22Rv1 (cell line): ENCODE measurements around the gene SIGLEC7.

Experiments
- H3K27ac ChIP-seq: fragments of 450-650 bp; 2 replicates; pipeline ENCODE4 v1.5.1; 2017
- ZFX ChIP-seq: fragments of 450-650 bp; IDR thresholded peaks from 2 replicates; pipeline ENCODE4 v1.6.1; 2017; ENCODE audit warnings: antibody characterized with exemption, borderline replicate concordance
- TF ChIP-seq, protein P1 (sequence below): fragments of 450-650 bp; IDR thresholded peaks from 2 replicates; pipeline ENCODE4 v1.5.1; 2017; ENCODE audit warnings: mild to moderate bottlenecking

SIGLEC7 gene

DNA sequence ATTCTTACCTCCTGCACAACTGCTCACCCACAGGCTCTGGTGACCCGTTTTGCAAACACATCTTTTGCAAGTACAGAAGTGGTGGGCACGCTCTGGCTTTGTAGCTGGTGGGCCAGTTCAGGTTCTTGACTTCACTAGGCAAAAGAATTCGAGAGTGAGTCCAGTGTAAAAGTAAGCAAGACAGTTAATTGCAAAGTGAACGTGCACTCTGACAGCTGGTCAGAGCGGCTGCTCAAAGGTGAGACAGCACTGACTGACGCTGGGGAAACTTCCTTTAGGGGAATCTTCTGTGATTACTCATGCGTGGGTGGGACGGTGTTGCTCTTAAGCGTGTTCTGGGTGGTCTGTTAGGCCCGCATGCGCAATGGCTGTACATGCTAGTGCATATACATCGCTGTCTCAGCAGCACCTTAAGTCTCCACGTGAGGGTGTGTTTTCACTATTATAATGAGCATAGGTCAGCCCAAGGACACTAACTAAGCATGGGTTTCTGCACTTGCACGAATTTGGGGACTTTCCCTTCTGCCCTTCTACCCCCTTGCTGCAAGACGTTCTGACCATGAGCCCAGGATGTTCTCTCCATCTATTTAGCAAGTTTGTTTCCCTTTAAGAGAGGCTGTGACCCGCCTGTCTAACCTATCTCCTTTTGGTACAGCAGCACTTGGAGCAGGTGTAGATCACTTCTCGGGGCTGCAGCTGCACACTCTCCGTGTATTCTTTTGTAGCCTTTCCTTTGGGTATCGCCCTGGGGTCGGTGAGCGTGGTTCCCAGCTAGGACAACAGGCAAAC, 52.6 kb downstream of the SIGLEC7 start:
- no peak overlapping the region for H3K27ac ChIP-seq
- TF ChIP-seq, protein P1, sequence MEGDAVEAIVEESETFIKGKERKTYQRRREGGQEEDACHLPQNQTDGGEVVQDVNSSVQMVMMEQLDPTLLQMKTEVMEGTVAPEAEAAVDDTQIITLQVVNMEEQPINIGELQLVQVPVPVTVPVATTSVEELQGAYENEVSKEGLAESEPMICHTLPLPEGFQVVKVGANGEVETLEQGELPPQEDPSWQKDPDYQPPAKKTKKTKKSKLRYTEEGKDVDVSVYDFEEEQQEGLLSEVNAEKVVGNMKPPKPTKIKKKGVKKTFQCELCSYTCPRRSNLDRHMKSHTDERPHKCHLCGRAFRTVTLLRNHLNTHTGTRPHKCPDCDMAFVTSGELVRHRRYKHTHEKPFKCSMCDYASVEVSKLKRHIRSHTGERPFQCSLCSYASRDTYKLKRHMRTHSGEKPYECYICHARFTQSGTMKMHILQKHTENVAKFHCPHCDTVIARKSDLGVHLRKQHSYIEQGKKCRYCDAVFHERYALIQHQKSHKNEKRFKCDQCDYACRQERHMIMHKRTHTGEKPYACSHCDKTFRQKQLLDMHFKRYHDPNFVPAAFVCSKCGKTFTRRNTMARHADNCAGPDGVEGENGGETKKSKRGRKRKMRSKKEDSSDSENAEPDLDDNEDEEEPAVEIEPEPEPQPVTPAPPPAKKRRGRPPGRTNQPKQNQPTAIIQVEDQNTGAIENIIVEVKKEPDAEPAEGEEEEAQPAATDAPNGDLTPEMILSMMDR = no peak
- no peak for TF ChIP-seq ZFX

DNA sequence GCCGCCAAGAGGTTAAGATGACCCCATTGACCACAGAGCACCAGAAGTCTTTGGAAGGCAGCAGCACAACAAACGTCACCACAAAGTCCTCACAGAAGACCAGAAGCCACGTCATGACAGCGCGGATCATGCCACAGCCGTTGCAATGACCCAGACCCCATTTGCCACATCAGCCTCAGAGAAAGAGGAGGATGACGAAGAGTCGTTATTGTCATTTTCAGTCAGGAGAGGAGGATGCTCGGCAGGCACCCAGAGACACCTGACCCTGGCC, 53.1 kb downstream of the SIGLEC7 start:
- TF ChIP-seq, protein P1 = no peak
- no peak for TF ChIP-seq ZFX

DNA sequence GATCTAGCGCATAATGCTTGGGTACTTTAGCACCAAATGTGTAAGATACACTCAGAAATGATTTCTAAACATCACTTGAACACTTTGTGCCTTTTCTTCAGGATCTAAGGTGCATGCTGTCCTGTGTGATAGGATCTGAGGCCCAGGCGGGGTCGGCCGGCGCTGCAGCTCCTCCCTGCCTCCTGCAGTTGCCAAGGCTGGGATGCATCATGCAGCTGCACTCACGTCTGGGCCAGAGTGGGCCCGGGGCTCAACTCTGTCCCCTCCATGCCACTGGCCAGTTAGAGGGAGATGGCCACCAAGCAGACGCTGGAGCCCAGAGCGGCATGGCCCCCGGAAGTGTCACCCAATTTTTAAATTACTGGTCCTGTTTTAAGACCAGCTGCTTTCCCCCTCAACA, 53.5 kb downstream of the SIGLEC7 start:
- H3K27ac ChIP-seq = no peak overlapping the region
- TF ChIP-seq, protein P1 = no peak
- no peak for TF ChIP-seq ZFX

More for the DNA sequence above, 53.1 kb downstream of the SIGLEC7 start:
- H3K27ac ChIP-seq = no peak overlapping the region

DNA sequence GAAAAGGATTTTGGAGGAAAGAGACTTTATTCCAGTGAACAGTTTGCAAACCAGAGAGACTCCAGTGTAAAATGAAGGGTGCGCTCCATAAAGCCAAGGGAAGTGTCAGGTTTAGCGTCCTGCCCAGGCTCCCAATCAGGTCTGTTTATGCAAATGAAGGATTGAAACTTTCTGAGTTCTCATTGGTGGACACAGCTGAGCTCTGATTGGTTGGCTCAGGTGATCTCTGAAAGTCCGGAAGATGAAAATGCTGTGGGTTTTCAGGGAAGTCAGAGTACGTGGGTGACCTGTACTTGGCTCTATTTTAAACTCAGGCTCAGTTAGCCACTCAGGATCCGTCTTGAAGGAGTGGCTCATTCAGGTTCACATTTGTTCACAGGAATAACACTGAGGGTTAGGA, 54.1 kb downstream of the SIGLEC7 start:
- no peak overlapping the region for H3K27ac ChIP-seq
- TF ChIP-seq ZFX = no peak

DNA sequence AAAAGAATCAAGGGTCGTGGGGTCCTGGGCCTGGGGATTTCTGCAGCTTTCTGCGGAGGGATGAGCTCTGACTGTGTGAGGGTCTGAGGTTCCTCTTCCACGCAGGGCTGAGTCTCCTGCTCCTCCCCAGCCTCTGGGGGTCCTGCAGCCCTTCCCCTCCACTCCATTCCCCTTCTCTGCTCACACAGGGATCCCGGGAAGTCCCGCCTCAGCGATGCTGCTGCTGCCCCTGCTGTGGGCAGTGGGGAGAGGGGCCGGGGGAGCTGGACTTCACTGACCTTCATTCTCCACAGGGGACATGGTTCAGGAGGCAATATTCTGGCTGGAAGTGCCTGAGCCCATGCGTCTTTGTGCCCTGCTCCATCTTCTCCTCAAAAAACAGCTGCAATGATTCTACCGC, 56.5 kb downstream of the SIGLEC7 start:
- TF ChIP-seq, protein P1 = no peak
- TF ChIP-seq ZFX = no peak
- no peak overlapping the region for H3K27ac ChIP-seq

DNA sequence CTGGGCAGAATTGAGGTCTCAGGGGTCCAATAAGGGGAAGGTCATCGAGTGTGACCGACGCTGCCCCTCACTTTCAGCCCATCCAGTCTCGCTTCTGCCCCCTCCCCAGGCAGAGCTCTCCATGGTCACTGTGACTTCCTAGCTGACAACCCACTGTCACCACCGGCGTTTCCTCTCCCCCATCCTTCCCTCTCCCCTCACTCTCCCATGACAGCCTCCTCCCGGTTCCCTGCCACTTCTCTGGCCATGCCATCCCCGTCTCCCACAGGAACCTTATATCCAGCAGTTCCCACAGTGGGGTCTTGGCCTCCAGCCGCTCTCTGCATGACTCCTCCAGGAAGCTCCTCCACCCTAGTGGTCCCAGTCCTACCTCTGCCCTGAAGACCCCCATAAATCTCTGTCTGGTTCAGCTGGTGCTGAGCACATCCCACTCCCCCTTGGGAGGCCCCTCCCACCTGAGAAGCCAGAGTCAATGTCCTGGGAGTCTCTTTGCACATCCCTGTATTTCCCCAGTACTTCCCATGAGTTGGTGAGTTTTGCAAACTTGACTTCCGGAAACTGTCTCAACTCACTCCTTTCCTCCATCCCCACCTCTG, 58.1 kb downstream of the SIGLEC7 start:
- no peak for TF ChIP-seq ZFX
- TF ChIP-seq, protein P1 = no peak

DNA sequence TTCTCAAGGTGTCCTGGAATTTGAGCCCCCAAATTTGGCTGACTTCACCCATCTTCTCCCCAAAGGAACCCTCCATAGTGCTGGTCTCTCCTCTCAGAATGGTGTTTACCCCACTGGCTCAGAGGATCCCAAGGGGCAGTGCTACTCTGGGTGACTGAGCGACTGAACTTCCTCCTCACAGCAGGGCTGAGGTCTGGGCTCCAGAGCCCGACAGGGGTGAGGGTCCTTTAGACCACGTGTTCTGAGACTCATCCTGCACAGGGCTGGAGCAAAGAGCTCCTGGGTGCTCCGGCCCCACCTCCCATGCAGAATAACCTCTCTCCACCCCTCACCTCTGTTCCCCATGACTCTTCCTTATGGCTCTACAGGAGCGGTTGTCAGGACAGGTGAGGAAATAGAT, 59.6 kb downstream of the SIGLEC7 start:
- no peak for TF ChIP-seq ZFX
- TF ChIP-seq, protein P1 = no peak

More for the DNA sequence above, 58.1 kb downstream of the SIGLEC7 start:
- no peak overlapping the region for H3K27ac ChIP-seq

More for the DNA sequence above, 59.6 kb downstream of the SIGLEC7 start:
- no peak overlapping the region for H3K27ac ChIP-seq
